Medulla oblongata (tissue), 1 donor: ENCODE results near the gene DCTN1.

Experiments used
- DNase-seq: peaks from one replicate; pipeline ENCODE4 v3.0.0-alpha.2; 2015; ENCODE audit errors: extremely low spot score

The DCTN1 gene

GRCh38 chr2:74414441-74414840, 34.3 kb upstream of the DCTN1 start:
- DNase-seq: no peak

- no peak for DNase-seq
These were observed 33.0 kb upstream of the DCTN1 start for GRCh38 chr2:74413001-74413698.

GRCh38 chr2:74407682-74408081, 27.6 kb upstream of the DCTN1 start:
- no peak for DNase-seq

- no peak for DNase-seq
These were observed 25.9 kb upstream of the DCTN1 start for GRCh38 chr2:74406035-74406434.

GRCh38 chr2:74401891-74402290, 21.8 kb upstream of the DCTN1 start:
- DNase-seq: no peak

GRCh38 chr2:74399785-74400184, 19.7 kb upstream of the DCTN1 start:
- no peak for DNase-seq

- no peak for DNase-seq
These were observed 16.0 kb upstream of the DCTN1 start for GRCh38 chr2:74396149-74396548.

GRCh38 chr2:74393525-74393924, 13.4 kb upstream of the DCTN1 start:
- DNase-seq: no peak

- DNase-seq: no peak
These were observed 12.3 kb upstream of the DCTN1 start for GRCh38 chr2:74392449-74392743.

GRCh38 chr2:74391580-74392448, 11.7 kb upstream of the DCTN1 start:
- DNase-seq: peak; percentile 97

GRCh38 chr2:74391209-74391579, 11.1 kb upstream of the DCTN1 start:
- peak; percentile 37 for DNase-seq

- no peak for DNase-seq
These were observed 10.5 kb upstream of the DCTN1 start for GRCh38 chr2:74390606-74391005.

GRCh38 chr2:74387346-74387745, 7.2 kb upstream of the DCTN1 start:
- DNase-seq: no peak

- peak; percentile 53 for DNase-seq
These were observed 5.3 kb upstream of the DCTN1 start for GRCh38 chr2:74385396-74385795.

- no peak for DNase-seq
These were observed 3.9 kb upstream of the DCTN1 start for GRCh38 chr2:74384051-74384450.

GRCh38 chr2:74383254-74383653, 3.1 kb upstream of the DCTN1 start:
- no peak for DNase-seq

- no peak for DNase-seq
These were observed 1.6 kb upstream of the DCTN1 start for GRCh38 chr2:74381751-74382150.

- no peak for DNase-seq
These were observed 2.1 kb downstream of the DCTN1 start for GRCh38 chr2:74378007-74378406.

- no peak for DNase-seq
These were observed 4.3 kb downstream of the DCTN1 start for GRCh38 chr2:74375838-74376237.

- DNase-seq: peak; percentile 98
These were observed 5.5 kb downstream of the DCTN1 start for GRCh38 chr2:74374509-74375205.

- DNase-seq: peak; percentile 23
These were observed 6.1 kb downstream of the DCTN1 start for GRCh38 chr2:74373985-74374384.

- DNase-seq: peak; percentile 29
These were observed 6.9 kb downstream of the DCTN1 start for GRCh38 chr2:74373221-74373676.

GRCh38 chr2:74372674-74373073, 7.4 kb downstream of the DCTN1 start:
- DNase-seq: no peak
